ENCODE data around the gene FANCL.
"Not testable (repeated sequence)": the region's sequence is repeated elsewhere in the genome, so short reads cannot be mapped to it uniquely, and the experiment has no call there.

Gene FANCL

DNA sequence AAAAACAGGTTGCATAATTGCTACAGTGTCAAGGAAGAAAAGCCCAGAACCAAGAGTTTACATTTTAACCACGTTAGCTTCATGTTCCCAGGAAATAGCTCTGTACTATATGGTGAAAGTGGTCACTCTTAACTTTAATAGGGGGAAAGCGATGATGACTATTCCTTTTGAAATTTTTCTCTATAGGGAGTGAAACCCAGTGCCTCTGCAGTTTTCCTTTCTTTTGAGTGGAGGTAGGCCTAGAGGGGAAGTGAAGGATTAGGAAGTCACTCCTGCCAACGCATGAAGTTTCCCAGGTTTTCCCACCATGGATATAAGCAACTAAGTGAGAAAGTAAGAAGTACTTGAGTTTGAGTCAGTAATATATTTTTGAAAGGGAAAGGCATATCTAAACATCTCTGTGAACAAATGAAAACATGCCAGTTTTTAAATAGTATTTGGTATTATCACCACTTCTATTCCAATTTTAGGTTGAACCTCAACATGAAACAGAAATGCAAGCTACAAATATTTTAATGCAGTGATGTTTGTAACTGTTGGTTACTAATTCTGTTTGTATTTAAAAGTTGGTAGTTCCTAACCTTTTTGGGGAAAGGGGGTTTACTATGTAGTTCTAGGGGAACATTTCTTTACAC lies 102.6 kb downstream of the FANCL start:
- DNase-seq, result no peak

DNA sequence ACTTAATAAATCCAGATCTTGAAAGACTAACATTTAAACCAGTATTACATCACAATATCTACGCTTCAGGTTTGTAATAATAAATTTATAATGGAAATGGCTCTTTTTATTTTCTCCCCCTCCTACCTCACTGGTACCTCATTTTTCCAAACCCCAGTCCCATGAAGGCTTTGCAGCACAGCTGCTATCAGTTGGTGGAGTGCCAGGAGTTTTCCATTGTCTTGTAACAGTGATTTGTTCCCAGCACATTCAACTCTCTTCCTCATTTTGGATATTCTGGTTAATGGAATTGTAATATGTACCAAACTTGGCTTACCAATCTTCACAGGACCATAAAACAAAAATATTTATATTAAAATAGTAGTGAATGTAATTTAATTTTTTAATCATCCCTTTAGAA lies 103.3 kb downstream of the FANCL start:
- DNase-seq, result no peak

DNA sequence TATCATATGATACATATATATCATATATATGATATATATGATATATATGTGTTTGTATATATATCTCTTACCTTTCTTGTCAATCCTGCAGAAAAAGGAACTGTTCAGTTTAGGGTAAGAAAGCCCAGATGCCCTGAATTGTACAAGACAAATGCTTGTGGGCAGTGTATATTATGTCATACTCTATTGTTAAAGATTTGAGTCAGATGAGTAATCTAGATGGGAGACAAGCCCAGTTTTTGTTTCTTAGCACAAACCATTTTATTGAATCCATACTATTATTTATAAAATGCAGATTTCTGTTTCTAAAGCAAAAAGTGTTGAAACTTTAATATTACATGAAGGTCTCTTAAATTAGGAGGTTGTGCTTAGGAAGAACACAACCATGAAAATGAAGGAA lies 103.9 kb downstream of the FANCL start:
- no peak for DNase-seq

DNA sequence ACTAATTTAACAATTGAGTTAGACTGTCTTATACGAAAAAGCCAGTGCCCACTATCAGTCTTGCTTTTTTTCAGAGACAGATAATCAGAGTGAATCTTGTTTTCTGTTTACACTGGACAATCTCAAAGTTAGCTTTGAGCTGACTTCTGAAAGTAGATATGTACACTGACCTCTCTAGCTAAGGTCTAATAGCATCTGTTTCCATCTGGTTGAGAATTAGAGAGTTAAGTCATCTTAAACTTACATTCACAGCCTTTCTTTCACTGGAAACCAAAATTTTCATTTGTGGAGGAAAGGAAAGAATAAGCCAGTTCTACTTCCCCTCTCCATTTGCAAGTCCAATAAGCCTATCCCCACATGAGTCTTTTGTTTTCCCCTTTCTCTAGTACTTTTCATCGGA lies 105.3 kb downstream of the FANCL start:
- no peak for DNase-seq

DNA sequence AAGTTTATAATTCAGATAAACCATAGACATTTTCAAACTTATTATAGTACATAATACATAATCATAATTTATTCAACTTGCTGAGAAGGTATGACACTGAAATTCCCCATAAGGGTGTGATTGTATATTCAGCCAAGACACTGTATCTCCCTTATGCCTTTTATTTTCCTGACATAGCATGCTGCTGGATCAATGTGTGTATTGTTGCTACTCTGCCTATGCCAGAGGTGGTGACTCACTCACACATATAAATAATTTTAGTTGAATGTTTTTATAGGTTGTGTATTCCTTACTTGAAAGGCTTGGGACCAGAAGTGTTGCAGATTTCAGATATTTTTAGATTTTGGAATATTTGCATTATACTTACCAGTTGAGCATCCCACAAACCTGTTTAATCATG lies 107.7 kb downstream of the FANCL start:
- DNase-seq, result no peak

DNA sequence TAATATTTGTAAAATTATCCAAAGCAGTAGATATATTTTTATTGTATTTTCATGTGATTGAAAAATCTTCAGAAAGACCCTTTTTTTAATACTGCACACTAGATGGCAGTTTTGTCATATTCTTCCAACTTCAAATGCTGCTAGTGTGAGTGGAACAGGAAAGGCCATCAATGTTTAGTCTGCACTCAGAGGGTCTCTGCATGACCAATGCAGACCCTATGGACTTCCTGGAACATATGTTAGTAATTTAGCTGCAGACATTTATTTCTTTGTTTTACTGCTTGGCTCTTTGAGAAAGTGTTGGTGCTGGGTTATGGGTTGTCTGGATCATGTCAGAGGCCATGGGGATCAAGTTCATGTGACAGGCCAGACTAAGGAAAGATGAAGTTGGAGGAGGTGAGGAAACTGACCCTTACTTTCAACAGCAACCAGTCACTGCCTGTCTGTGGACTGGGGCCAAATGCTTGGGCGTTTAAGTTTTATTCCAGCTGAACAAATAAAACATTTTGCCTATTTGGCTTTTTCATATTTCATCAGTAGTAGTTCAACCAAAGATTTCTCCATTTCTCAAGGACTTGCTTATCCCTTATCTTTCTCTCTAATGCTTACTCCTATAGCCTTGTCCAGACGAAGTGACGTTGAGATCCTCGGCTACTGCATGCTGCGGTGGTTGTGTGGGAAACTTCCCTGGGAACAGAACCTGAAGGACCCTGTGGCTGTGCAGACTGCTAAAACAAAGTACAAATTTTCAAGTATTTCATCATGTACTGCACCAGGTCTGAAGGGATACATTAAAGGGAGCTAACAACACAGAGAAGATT lies 109.7 kb downstream of the FANCL start:
- DNase-seq, result no peak

DNA sequence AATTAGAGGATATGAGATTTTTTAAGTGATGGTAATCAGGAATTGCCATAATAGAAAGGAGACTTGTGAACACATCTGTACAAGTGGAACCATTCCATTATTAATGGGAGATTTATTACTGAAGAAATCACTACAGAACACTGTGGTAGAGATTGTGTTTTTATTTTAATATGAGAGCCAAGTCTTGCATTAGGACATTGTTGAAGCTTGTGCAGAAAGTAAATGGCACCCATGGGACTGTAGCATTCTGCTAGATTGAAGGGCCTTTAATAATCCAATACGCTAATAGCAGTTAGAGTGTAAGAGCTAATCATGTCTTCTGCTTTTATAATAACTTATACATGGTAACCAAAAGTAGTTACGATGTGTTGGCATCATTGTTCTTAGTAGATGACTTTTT lies 110.9 kb downstream of the FANCL start:
- DNase-seq, result no peak

DNA sequence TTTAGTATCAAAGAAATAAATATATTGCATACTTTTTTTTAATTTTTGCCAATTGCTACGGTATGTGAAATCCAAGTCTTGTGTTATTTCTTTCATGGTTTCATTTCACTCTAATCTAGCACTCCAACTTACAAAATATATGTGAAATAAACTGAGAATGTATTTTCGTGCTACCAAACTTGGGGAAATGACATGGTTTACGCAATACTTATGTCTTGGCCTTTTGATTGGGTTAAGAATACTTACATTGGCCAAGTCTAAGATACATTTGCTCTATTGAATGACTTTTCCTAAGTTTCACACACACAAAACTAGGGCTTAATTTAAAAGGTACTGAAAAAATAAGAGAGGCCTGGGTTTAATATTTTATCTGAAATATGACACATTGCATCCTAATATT lies 114.0 kb downstream of the FANCL start:
- no peak for DNase-seq

DNA sequence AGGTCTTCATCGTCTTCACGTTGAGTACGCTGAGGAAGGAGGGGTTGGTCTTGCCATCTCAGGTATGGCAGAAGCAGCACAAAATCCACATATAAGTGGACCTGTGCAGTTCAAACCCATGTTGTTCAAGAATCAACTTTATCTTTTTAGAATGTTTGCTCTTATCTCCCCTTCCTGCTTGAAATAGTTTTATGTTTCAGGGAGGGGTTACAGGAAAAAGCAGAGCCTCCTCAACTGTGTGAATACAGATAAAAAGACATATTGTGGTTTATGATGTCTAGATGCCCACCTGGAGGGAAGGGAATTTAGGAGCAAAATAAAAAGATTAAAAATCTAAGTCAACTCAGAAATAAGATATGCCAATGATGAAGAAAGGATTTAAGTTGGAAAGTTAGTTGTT lies 118.6 kb downstream of the FANCL start:
- DNase-seq, result no peak

DNA sequence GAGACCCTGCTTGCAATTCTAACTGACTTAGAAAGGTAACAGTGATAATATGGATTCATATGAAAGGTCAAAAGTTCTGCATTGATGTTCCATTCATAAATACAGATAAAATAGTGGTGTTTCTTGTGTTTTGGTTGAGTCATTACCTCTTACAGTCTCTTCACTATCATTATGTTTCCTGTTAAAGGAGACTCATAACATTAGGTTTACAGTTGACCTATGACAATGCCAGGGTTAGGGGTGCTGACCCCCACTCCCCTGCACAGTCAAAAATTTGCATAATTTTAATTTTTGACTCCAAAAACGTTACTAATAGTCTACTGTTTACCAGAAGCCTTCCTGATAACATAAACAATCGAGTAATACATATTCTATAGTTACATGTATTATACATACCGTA lies 119.1 kb downstream of the FANCL start:
- no peak for DNase-seq

DNA sequence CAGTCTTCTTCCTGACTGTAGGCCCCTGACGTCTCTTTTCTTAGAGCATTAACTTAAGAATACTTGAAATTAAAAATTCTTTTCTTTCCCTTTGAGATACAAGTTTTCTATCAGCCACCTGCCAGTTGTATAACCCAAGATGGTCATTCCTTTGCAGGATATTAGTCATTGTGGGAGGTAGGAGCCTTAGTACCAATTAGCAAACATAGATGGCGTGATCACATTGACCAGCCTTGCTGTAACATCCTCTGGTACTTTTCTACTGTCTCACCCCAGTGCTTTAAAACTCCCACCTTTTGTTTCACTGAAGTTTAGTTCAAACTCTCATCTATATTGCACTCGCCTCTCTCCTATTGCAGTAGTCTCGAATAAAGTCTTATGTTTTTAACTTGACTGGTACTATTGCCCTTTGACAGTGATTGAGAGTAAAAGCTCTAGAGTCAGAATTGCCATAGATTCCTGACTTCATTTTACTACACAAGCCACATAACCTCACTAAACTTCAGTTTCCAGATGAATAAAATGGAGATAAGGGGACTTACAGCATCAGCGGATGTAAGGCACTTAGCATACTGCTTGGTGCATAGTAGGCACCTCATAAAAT lies 120.4 kb downstream of the FANCL start:
- no peak for DNase-seq

DNA sequence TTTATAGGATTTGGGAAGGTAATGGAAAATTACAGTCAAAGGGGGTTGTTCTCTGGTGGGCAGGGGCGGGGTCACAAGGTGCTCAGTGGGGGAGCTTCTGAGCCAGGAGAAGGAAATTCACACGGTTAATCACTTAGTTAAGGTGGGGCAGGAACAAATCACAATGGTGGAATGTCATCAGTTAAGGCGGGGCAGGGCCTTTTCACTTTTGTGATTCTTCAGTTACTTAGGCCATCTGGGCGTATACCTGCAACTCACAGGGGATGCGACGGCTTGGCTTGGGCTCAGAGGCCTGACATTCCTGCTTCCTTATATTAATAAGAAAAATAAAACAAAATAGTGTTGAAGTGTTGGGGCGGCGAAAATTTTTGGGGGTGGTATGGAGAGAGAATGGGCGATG lies 127.6 kb downstream of the FANCL start:
- DNase-seq, result not testable (repeated sequence)

DNA sequence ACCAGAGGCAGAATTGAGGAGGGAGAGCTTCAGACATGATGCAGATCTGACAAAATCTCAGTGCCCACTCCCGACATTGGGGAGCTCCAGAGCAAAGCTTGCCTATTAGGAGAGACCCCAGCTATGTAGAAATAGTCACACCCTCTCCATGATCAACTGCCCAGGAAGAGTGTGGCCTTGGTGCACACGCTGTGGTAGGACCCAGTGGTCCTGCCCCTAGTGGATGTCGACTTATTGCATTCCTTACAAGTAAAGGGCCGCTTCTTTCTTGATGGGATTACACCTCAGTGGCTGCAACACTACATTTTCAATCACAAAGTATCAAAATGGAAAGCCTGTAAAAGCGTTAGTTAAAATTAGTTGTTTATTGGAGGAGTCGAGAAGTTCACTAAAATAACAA lies 130.4 kb downstream of the FANCL start:
- no peak for DNase-seq

DNA sequence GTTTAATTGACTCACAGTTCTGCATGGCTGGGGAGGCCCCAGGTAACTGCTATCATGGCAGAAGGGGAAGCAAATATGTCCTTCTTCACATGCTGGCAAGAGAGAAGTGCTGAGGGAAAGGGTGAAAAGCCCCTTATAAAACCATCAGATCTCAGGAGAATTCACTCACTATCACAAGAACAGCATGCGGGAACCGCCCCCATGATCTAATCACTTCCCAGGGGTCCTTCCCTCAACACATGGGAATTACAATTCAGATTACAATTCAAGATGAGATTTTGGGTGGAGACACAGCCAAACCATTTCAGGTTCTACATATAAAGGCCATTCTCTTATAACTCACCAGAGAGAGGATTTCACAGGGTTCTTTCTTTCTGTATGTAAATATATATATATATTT lies 131.6 kb downstream of the FANCL start:
- DNase-seq, result no peak

Data from CD4-positive, alpha-beta T cell treated with Interleukin-12 subunit alpha and Interleukin-12 subunit beta, for 1 hour (primary cell).